OCI-LY3 (cell line): ENCODE measurements around the gene NDUFA13.

Experiments used
- H2AFZ ChIP-seq: fragments of 200-600, 300-600 bp; shearing (Covaris generic); 2 replicates; pipeline ENCODE4 v1.6.0; 2014; ENCODE audit warnings: antibody characterized with exemption, low read depth, low read length
- H3K27ac ChIP-seq: fragments of 200-600, 300-600 bp; sonication (generic); 2 replicates; pipeline ENCODE4 v1.5.1; 2014; ENCODE audit warnings: mild to moderate bottlenecking, low read length, moderate library complexity, mixed read lengths
- H3K27me3 ChIP-seq: fragments of 200-600, 300-600 bp; sonication (generic); 2 replicates; pipeline ENCODE4 v1.6.1; 2014; ENCODE audit warnings: low read depth, low read length, mixed read lengths
- H3K36me3 ChIP-seq: fragments of 200-600, 300-600 bp; sonication (generic); replicated peaks from 2 replicates; pipeline ENCODE3; 2014; ENCODE audit warnings: low read depth, low read length, mixed read lengths
- H3K4me1 ChIP-seq: fragments of 300-600, 200-600 bp; sonication (generic); 2 replicates; pipeline ENCODE4 v1.6.1; 2014; ENCODE audit warnings: low read length, mixed read lengths
- H3K4me2 ChIP-seq: fragments of 200-600, 300-600 bp; sonication (generic); 2 replicates; pipeline ENCODE4 v1.6.1; 2014; ENCODE audit warnings: low read length, mixed read lengths
- H3K4me3 ChIP-seq: fragments of 300-600, 200-600 bp; sonication (generic); 2 replicates; pipeline ENCODE4 v1.5.1; 2014; ENCODE audit warnings: antibody characterized with exemption, mild to moderate bottlenecking, low read length, moderate library complexity
- H3K79me2 ChIP-seq: fragments of 300-600, 200-600 bp; shearing (Covaris generic); 2 replicates; pipeline ENCODE4 v1.6.1; 2014; ENCODE audit warnings: mild to moderate bottlenecking, low read length, mixed read lengths
- H3K9ac ChIP-seq: fragments of 300-600, 200-600 bp; shearing (Covaris generic); 2 replicates; pipeline ENCODE4 v1.6.0; 2014; ENCODE audit warnings: mild to moderate bottlenecking, low read length, moderate library complexity
- H3K9me3 ChIP-seq: fragments of 200-600, 300-600 bp; shearing (Covaris generic); 2 replicates; pipeline ENCODE4 v1.6.1; 2014; ENCODE audit warnings: low read length, mixed read lengths; ENCODE audit not compliant: insufficient read depth
- H4K20me1 ChIP-seq: fragments of 200-600, 300-600 bp; sonication (generic); 2 replicates; pipeline ENCODE4 v1.6.1; 2016; ENCODE audit warnings: low read length, mixed read lengths; ENCODE audit not compliant: insufficient read depth
- CTCF ChIP-seq: fragments of 200-600, 300-600 bp; sonication (generic); IDR thresholded peaks from 2 replicates; pipeline ENCODE4 v1.5.1; 2014; ENCODE audit warnings: antibody characterized with exemption, low read length, low read depth
- EZH2phosphoT487 ChIP-seq: fragments of 200-600 bp; shearing (Covaris generic); IDR thresholded peaks from 2 replicates; pipeline ENCODE4 v1.6.1; 2018; ENCODE audit warnings: antibody characterized with exemption, mixed run types, low read depth

The NDUFA13 gene

DNA sequence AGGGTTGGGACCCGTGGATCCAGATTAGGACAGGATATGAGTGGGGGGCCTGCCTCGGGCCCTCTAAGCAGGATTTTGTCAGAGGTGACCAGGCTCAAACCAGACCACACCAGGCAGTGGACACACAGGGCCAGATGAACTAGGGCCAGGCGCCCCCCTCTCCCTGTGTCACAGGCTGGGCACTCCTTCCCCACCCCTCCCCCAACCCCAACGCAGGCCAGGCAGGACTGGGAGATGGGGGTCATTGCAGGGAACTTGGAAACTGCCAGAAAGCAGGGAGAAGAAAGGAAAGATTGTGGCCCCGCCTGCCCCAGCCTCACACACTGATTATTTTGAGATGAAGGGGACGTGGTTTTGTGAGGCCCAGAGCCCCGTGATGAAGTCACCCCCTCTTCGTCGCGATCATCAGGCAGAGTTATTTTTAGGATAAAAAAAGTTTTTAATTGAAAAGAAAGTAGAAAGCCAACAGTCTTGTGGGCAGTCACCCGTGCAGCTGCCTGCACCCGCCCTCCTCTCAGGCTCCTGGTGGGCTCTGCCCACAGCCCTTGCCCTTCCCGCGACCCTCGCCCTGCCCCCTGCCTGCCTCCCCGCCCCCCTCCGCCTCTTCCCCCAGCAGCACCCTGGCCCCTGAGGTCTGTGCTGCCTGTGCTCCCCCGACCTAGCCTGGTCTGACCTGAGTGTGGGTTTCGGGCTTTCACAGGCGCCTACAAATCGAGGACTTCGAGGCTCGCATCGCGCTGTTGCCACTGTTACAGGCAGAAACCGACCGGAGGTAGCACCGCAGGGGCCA lies 10.8 kb downstream of the NDUFA13 start:
- peaks cover 3% of the 10 kb centered on the region; the same call in 1 of the 2 replicates for H4K20me1 ChIP-seq
- no peak overlapping the region for H2AFZ ChIP-seq
- H3K79me2 ChIP-seq = peaks cover 39% of the 10 kb centered on the region
- H3K9ac ChIP-seq = no peak overlapping the region
- no peaks in the 10 kb centered on the region for H3K27me3 ChIP-seq
- no peak overlapping the region for H3K27ac ChIP-seq
- H3K9me3 ChIP-seq = no peaks in the 10 kb centered on the region
- H3K4me1 ChIP-seq = no peaks in the 10 kb centered on the region
- TF ChIP-seq CTCF (no peak), EZH2phosphoT487 (no peak)
- H3K36me3 ChIP-seq = peaks cover 19% of the 10 kb centered on the region
- H3K4me2 ChIP-seq = no peak overlapping the region
- H3K4me3 ChIP-seq = no peak overlapping the region

DNA sequence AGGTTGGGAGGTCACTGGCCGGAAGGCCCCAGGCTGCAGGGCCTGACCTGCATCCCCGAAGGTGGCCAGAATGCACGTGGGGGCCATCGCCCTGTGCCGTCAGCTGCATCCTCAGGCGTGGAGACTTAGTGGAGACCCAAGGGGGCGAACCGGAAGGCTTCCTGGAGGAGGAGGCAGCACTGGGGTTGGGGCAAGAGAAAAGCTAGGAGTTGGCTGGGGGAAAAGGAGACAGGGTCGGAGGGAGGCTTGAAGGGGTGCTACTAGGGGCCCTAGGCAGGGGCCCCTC lies 11.3 kb downstream of the NDUFA13 start:
- no peaks in the 10 kb centered on the region for H3K27me3 ChIP-seq
- H3K4me3 ChIP-seq = no peak overlapping the region
- peaks cover 35% of the 10 kb centered on the region for H3K79me2 ChIP-seq
- H3K27ac ChIP-seq = no peak overlapping the region
- H3K4me1 ChIP-seq = peaks cover under 1% of the 10 kb centered on the region; the same call in 1 of the 2 replicates
- H3K4me2 ChIP-seq = no peak overlapping the region
- H4K20me1 ChIP-seq = peaks cover 3% of the 10 kb centered on the region; the same call in 1 of the 2 replicates
- H2AFZ ChIP-seq = no peak overlapping the region
- H3K9me3 ChIP-seq = no peaks in the 10 kb centered on the region
- H3K9ac ChIP-seq = no peak overlapping the region
- TF ChIP-seq EZH2phosphoT487 (no peak), CTCF (no peak)
- peaks cover 19% of the 10 kb centered on the region for H3K36me3 ChIP-seq

- TF ChIP-seq EZH2phosphoT487 (no peak), CTCF (no peak)
- Histone ChIP-seq H3K9ac (no peak overlapping the region), H2AFZ (no peak overlapping the region), H3K4me1 (peaks cover 3% of the 10 kb centered on the region; the same call in 1 of the 2 replicates), H3K27me3 (no peaks in the 10 kb centered on the region), H3K79me2 (peaks cover 28% of the 10 kb centered on the region), H3K4me3 (no peak overlapping the region), H3K27ac (no peak overlapping the region), H4K20me1 (peaks cover 3% of the 10 kb centered on the region; the same call in 1 of the 2 replicates), H3K4me2 (no peak overlapping the region), H3K36me3 (peaks cover 15% of the 10 kb centered on the region), H3K9me3 (no peaks in the 10 kb centered on the region)
These were observed 11.9 kb downstream of the NDUFA13 start for GRCh38 chr19:19527674-19528625.
